ENCODE measurements around the gene CHADL. TPM values are rescaled to one million over a fixed set of nuclear protein-coding genes. Genes with fewer than 3 reads are reported as not detected.
"Not testable (repeated sequence)": the region's sequence is repeated elsewhere in the genome, so short reads cannot be mapped to it uniquely, and the experiment has no call there.

CHADL gene
- total RNA-seq, 1 donor from 2014 or later = 0.27 TPM

DNA sequence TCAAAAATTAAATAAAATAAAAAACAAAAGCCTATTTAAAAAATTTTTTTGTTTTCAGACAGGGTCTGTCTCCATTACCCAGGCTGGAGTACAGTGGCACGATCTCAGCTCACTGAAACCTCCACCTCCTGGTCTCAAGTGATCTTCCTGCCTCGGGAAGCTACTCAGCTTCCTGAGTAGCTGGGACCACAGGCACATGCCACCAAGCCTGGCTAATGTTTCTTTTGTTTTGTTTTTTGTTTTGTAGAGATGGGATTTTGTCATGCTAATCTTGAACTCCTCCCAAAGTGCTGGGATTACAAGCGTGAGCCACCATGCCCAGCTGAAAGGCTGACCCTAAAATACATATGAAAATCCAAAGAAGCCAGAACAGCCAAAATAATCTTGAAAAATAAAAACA, 56.1 kb downstream of the CHADL start:
- peaks cover 1% of the 10 kb centered on the region for H3K4me1 Mint-ChIP-seq (ENCODE audit: low read depth, unreplicated experiment)

DNA sequence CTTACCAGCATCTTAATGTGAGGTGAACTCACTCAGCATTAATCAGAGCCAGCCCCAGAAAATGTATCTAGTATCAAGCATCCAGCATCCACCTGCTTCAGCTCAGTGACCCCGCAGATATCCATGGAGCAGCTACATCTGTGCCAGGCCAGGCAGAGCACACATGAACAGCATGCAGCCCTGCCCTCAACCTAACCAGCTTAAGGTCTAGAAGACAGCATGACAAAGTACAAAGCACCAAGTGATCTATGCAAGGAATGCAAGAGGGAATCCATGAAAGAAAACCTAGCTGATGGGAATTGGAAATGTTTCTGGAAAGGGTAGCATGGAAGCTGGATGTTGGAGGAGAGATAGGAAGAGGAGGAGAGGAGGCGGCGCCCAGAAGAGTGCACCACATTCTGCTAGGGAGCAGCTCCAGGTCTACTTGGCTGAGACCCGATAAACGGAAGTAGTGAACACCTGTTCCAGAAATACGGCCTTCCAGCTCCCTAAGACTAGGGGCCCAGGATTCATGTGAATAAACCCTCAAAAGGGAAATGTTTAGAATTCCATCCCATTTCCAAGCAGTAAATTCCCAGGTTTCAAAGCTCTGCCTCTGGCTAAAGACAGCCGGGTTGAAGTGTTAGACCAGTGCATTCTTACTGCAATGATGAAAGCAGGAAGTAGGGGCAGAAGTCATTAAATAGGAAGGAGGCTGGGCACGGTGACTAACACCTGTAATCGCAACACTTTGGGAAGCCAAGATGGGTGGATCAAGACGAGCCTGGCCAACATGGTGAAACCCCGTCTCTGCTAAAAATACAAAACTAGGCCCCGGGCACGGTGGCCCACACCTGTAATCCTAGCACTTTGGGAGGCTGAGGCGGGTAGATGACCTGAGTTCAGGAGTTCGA, 59.1 kb downstream of the CHADL start:
- TF ChIP-seq, protein P1, sequence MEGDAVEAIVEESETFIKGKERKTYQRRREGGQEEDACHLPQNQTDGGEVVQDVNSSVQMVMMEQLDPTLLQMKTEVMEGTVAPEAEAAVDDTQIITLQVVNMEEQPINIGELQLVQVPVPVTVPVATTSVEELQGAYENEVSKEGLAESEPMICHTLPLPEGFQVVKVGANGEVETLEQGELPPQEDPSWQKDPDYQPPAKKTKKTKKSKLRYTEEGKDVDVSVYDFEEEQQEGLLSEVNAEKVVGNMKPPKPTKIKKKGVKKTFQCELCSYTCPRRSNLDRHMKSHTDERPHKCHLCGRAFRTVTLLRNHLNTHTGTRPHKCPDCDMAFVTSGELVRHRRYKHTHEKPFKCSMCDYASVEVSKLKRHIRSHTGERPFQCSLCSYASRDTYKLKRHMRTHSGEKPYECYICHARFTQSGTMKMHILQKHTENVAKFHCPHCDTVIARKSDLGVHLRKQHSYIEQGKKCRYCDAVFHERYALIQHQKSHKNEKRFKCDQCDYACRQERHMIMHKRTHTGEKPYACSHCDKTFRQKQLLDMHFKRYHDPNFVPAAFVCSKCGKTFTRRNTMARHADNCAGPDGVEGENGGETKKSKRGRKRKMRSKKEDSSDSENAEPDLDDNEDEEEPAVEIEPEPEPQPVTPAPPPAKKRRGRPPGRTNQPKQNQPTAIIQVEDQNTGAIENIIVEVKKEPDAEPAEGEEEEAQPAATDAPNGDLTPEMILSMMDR (IDR thresholded peaks at IDR 0.05; ENCODE audit: partially characterized antibody, unreplicated experiment) = no peak
- no peak for DNase-seq
- H3K4me1 Mint-ChIP-seq (ENCODE audit: low read depth, unreplicated experiment) = peaks cover 2% of the 10 kb centered on the region
- H3K9me3 Mint-ChIP-seq (ENCODE audit: unreplicated experiment) = peaks cover 15% of the 10 kb centered on the region
- H3K27ac Mint-ChIP-seq (ENCODE audit: unreplicated experiment) = no peak overlapping the region
- H3K36me3 Mint-ChIP-seq (ENCODE audit: unreplicated experiment) = no peaks in the 10 kb centered on the region
- H3K4me3 Mint-ChIP-seq (ENCODE audit: unreplicated experiment) = no peak overlapping the region
- H3K27me3 Mint-ChIP-seq (ENCODE audit: unreplicated experiment) = peaks cover 3% of the 10 kb centered on the region

More for the DNA sequence above, 56.1 kb downstream of the CHADL start:
- no peak for DNase-seq
- Mint-ChIP-seq H3K27ac (ENCODE audit: unreplicated experiment) (no peak overlapping the region), H3K9me3 (ENCODE audit: unreplicated experiment) (peaks cover 5% of the 10 kb centered on the region), H3K36me3 (ENCODE audit: unreplicated experiment) (no peaks in the 10 kb centered on the region), H3K4me3 (ENCODE audit: unreplicated experiment) (no peak overlapping the region), H3K27me3 (ENCODE audit: unreplicated experiment) (no peaks in the 10 kb centered on the region)
- TF ChIP-seq, protein P1 (IDR thresholded peaks at IDR 0.05; ENCODE audit: partially characterized antibody, unreplicated experiment) = no peak

DNA sequence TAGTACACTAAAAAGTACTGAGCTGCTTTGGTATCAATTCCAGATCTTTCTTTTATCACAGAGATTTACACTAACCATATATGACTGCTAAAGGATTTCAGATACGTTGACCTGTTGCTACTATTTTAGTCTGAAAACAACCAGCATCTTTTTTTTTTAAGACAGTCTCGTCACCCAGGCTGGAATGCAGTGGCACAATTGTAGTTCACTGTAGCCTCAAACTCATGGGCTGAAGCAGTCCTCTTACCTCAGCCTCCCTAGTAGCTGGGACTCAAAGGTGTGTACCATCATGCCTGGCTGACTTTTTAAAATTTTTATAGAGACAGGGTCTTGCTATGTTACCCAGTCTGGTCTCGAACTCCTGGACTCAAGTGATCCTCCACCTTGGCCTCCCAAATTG, 59.8 kb downstream of the CHADL start:
- no peak overlapping the region for H3K27ac Mint-ChIP-seq (ENCODE audit: unreplicated experiment)
- H3K27me3 Mint-ChIP-seq (ENCODE audit: unreplicated experiment) = peaks cover 6% of the 10 kb centered on the region
- DNase-seq = no peak
- H3K4me1 Mint-ChIP-seq (ENCODE audit: low read depth, unreplicated experiment) = peaks cover 2% of the 10 kb centered on the region
- H3K4me3 Mint-ChIP-seq (ENCODE audit: unreplicated experiment) = no peak overlapping the region
- H3K9me3 Mint-ChIP-seq (ENCODE audit: unreplicated experiment) = peaks cover 15% of the 10 kb centered on the region
- TF ChIP-seq, protein P1 (IDR thresholded peaks at IDR 0.05; ENCODE audit: partially characterized antibody, unreplicated experiment) = no peak
- no peaks in the 10 kb centered on the region for H3K36me3 Mint-ChIP-seq (ENCODE audit: unreplicated experiment)

DNA sequence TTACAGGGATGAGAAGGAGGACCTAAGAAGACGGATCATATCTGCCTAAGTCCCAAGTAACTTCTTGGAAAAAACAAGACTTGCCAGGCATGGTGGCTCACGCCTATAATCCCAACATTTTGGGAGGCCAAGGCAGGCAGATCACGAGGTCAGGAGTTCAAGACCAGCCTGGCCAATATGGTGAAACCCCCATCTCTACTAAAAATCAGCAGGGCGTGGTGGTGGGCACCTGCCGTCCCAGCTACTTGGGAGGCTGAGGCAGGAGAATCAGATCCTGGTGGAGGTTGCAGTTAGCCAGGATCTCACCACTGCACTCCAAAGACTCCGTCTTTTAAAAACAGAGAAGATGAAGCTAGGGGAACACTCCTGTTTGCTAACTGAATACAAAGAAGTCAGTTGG, 60.4 kb downstream of the CHADL start:
- H3K36me3 Mint-ChIP-seq (ENCODE audit: unreplicated experiment); H3K4me1 Mint-ChIP-seq (ENCODE audit: low read depth, unreplicated experiment): not testable (repeated sequence)
- peak overlapping the region; percentile 33 for H3K27ac Mint-ChIP-seq (ENCODE audit: unreplicated experiment)

More for the DNA sequence above, 60.4 kb downstream of the CHADL start:
- not testable (repeated sequence) for H3K4me3 Mint-ChIP-seq (ENCODE audit: unreplicated experiment); H3K27me3 Mint-ChIP-seq (ENCODE audit: unreplicated experiment); DNase-seq
- peaks cover 15% of the 10 kb centered on the region for H3K9me3 Mint-ChIP-seq (ENCODE audit: unreplicated experiment)

Small RNA genes within 50 kb of the gene (microRNA-seq; reads per million reads assigned to microRNA genes)
- gene MIR6889 (ENCODE audit: unreplicated experiment) = 2.9 reads per million, percentile 21 among the genes with 10 or more reads in this experiment

Other genes with a start within 250 kb of the CHADL start
- gene EP300, start 148.3 kb downstream of the CHADL start, total RNA-seq (ENCODE audit: unreplicated experiment) = 127 TPM
- gene L3MBTL2, start 35.6 kb downstream of the CHADL start, total RNA-seq (ENCODE audit: unreplicated experiment) = 20.9 TPM
- 80.8 TPM for gene RANGAP1, start 45.3 kb upstream of the CHADL start, total RNA-seq (ENCODE audit: unreplicated experiment)
- gene ZC3H7B, start 60.6 kb upstream of the CHADL start, total RNA-seq (ENCODE audit: unreplicated experiment) = 51.6 TPM
- gene TEF, start 141.0 kb upstream of the CHADL start, total RNA-seq (ENCODE audit: unreplicated experiment) = 13.9 TPM
- gene TOB2, start 205.9 kb upstream of the CHADL start, total RNA-seq (ENCODE audit: unreplicated experiment) = 43.3 TPM
- gene PHF5A, start 227.8 kb upstream of the CHADL start, total RNA-seq (ENCODE audit: unreplicated experiment) = 36.1 TPM
- gene ACO2, start 228.2 kb upstream of the CHADL start, total RNA-seq (ENCODE audit: unreplicated experiment) = 114 TPM

All from glutamatergic neuron (in vitro differentiated cells).